HG03571 (cell line): ENCODE measurements around the gene MVB12A.

Experiments
- ATAC-seq: cut with Tn5 transposase; IDR thresholded peaks from one replicate; pipeline ENCODE4 v1.9.1; 2021; ENCODE audit not compliant: unreplicated experiment

The MVB12A gene

GRCh38 chr19:17419621-17420474 lies at the start of gene MVB12A:
TSS of gene MVB12A (plus strand) at chr19:17420047. CDS start at chr19:17420136, 89 bp downstream.
- ATAC-seq: peak; percentile 75

GRCh38 chr19:17376935-17377600 lies 42.8 kb upstream of the MVB12A start, which contains the start of gene PLVAP:
TSS of gene PLVAP (minus strand) at chr19:17377342. CDS start at chr19:17377288, 54 bp downstream.
- ATAC-seq: no peak

GRCh38 chr19:17378271-17378670 lies 41.6 kb upstream of the MVB12A start:
- ATAC-seq: no peak

- ATAC-seq: no peak
These were observed 40.6 kb upstream of the MVB12A start for GRCh38 chr19:17379221-17379631.

- ATAC-seq: no peak
These were observed 39.3 kb upstream of the MVB12A start for GRCh38 chr19:17380426-17381138.

GRCh38 chr19:17385878-17386611 lies 33.8 kb upstream of the MVB12A start:
- ATAC-seq: no peak

- no peak for ATAC-seq
These were observed 30.6 kb upstream of the MVB12A start for GRCh38 chr19:17389288-17389687.

GRCh38 chr19:17389957-17390664 lies 29.7 kb upstream of the MVB12A start:
- no peak for ATAC-seq

- peak; percentile 81 for ATAC-seq
These were observed 29.0 kb upstream of the MVB12A start for GRCh38 chr19:17390665-17391370.

- no peak for ATAC-seq
These were observed 28.3 kb upstream of the MVB12A start for GRCh38 chr19:17391371-17392151.

- no peak for ATAC-seq
These were observed 26.8 kb upstream of the MVB12A start for GRCh38 chr19:17393002-17393401.

- no peak for ATAC-seq
These were observed 25.9 kb upstream of the MVB12A start, which contains the start of gene CCDC194 for GRCh38 chr19:17393914-17394313. TSS of gene CCDC194 (minus strand) at chr19:17394196. CDS start at chr19:17394158, 38 bp downstream.

GRCh38 chr19:17394891-17395415 lies 24.9 kb upstream of the MVB12A start:
- ATAC-seq: no peak

GRCh38 chr19:17398902-17399527 lies 20.8 kb upstream of the MVB12A start:
- no peak for ATAC-seq

GRCh38 chr19:17401628-17402027 lies 18.2 kb upstream of the MVB12A start:
- no peak for ATAC-seq

GRCh38 chr19:17402982-17403855 lies 16.6 kb upstream of the MVB12A start:
- no peak for ATAC-seq

GRCh38 chr19:17404015-17404414 lies 15.8 kb upstream of the MVB12A start:
- no peak for ATAC-seq
